HG03039 (cell line): ENCODE results near the gene TEX261.

Experiments used
- ATAC-seq: cut with Tn5 transposase; IDR thresholded peaks from one replicate; pipeline ENCODE4 v1.9.1; 2021; ENCODE audit warnings: mild to moderate bottlenecking, moderate library complexity; ENCODE audit not compliant: unreplicated experiment

The TEX261 gene

GRCh38 chr2:70937866-70938585, 56.6 kb downstream of the TEX261 start:
- no peak for ATAC-seq

DNA sequence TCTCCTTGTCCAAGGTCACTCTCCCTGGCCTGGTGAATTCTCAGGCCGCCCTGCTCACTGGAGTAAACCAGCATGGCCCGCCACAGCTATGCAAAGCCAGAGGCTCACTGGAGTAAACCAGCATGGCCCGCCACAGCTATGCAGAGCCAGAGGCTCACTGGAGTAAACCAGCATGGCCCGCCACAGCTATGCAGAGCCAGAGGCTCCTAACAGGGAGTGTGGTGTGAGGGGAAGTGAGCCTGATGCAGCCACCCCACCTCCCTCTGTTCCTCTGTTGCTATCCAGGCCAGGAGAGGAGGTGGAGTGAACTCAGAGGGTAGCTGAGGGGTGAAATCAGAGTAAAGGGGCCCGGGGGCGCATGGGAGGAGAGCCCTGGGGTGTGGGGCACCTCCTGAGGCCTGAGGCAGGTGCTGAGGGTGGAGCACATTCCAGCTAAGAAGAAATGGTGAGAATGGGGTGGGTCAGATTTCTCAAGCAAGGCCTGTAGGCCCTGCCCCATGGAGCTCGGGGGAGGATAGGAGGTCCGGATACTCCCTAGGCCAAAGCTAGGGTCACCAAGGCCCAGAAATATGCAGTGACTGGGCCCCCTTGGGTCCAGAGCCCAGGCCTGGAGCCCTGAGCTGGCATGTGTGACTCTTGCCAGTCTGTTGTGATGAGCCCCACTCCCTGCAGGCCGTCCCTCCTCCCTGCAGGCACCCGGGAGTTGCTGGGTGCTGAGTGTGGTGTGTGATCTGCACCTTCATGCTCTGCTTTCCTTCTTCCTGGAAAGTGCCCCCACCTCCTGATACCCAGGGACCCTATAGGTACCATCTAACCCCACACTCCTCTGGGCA, 57.5 kb downstream of the TEX261 start:
- no peak for ATAC-seq

GRCh38 chr2:70936165-70936978, 58.3 kb downstream of the TEX261 start:
- no peak for ATAC-seq
